ENCODE measurements around the gene PCDHGA5.

DNA sequence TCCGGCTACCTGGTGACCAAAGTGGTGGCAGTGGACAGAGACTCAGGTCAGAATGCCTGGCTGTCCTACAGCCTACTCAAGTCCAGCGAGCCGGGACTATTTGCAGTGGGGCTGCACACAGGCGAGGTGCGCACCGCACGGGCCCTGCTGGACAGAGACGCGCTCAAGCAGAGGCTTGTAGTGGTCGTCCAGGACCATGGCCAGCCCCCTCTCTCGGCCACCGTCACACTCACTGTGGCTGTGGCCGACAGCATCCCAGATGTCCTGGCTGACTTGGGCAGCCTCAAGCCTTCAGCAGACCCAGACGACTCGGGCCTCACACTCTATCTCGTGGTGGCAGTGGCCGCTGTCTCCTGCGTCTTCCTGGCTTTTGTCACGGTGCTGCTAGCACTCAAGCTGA lies 7.0 kb upstream of the PCDHGA5 start:
- TF ChIP-seq, protein P1, sequence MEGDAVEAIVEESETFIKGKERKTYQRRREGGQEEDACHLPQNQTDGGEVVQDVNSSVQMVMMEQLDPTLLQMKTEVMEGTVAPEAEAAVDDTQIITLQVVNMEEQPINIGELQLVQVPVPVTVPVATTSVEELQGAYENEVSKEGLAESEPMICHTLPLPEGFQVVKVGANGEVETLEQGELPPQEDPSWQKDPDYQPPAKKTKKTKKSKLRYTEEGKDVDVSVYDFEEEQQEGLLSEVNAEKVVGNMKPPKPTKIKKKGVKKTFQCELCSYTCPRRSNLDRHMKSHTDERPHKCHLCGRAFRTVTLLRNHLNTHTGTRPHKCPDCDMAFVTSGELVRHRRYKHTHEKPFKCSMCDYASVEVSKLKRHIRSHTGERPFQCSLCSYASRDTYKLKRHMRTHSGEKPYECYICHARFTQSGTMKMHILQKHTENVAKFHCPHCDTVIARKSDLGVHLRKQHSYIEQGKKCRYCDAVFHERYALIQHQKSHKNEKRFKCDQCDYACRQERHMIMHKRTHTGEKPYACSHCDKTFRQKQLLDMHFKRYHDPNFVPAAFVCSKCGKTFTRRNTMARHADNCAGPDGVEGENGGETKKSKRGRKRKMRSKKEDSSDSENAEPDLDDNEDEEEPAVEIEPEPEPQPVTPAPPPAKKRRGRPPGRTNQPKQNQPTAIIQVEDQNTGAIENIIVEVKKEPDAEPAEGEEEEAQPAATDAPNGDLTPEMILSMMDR (optimal IDR thresholded peaks at IDR 0.05 in 1 of 3, IDR thresholded peaks at IDR 0.05 in 1 of 3, conservative IDR thresholded peaks at IDR 0.05 in 1 of 3; ENCODE audit: extremely low read depth in 1 of 3, insufficient read depth in 2 of 3, low read length in 3 of 3) = no peak
- no peak for TF ChIP-seq EZH2 (IDR thresholded peaks at IDR 0.05; ENCODE audit: low read length)

Measured in keratinocyte (primary cell).